GM18511 (cell line): ENCODE results near the gene MTG2.

Experiments used
- ATAC-seq: cut with Tn5 transposase; IDR thresholded peaks from one replicate; pipeline ENCODE4 v1.9.1; 2021; ENCODE audit warnings: mild to moderate bottlenecking, moderate library complexity; ENCODE audit not compliant: unreplicated experiment

MTG2 gene

GRCh38 chr20:62201173-62202082 lies 18.6 kb downstream of the MTG2 start:
- ATAC-seq = peak; percentile 94

- peak; percentile 38 for ATAC-seq
Measured at GRCh38 chr20:62202083-62202395, 19.2 kb downstream of the MTG2 start.

GRCh38 chr20:62202676-62203377 lies 20.0 kb downstream of the MTG2 start:
- no peak for ATAC-seq

GRCh38 chr20:62203378-62204030 lies 20.7 kb downstream of the MTG2 start:
- ATAC-seq = no peak

GRCh38 chr20:62205618-62206387 lies 23.0 kb downstream of the MTG2 start:
- no peak for ATAC-seq

- no peak for ATAC-seq
Measured at GRCh38 chr20:62206388-62206775, 23.6 kb downstream of the MTG2 start.

- no peak for ATAC-seq
Measured at GRCh38 chr20:62208061-62208794, 25.4 kb downstream of the MTG2 start.

GRCh38 chr20:62208795-62209755 lies 26.2 kb downstream of the MTG2 start:
- ATAC-seq = no peak

GRCh38 chr20:62209850-62210495 lies 27.1 kb downstream of the MTG2 start:
- ATAC-seq = no peak

- no peak for ATAC-seq
Measured at GRCh38 chr20:62210496-62210855, 27.6 kb downstream of the MTG2 start.

GRCh38 chr20:62211216-62211615 lies 28.4 kb downstream of the MTG2 start:
- no peak for ATAC-seq

- ATAC-seq = no peak
Measured at GRCh38 chr20:62211769-62212288, 29.0 kb downstream of the MTG2 start.

- no peak for ATAC-seq
Measured at GRCh38 chr20:62212299-62212698, 29.5 kb downstream of the MTG2 start.

- no peak for ATAC-seq
Measured at GRCh38 chr20:62214067-62214466, 31.2 kb downstream of the MTG2 start.

- no peak for ATAC-seq
Measured at GRCh38 chr20:62215020-62215990, 32.5 kb downstream of the MTG2 start.

- ATAC-seq = no peak
Measured at GRCh38 chr20:62215991-62216635, 33.3 kb downstream of the MTG2 start.
